Measurements from ENCODE around the gene C2CD2.
A peak's percentile ranks its signal among the peaks of the same experiment; 100 is the strongest.

Gene C2CD2

DNA sequence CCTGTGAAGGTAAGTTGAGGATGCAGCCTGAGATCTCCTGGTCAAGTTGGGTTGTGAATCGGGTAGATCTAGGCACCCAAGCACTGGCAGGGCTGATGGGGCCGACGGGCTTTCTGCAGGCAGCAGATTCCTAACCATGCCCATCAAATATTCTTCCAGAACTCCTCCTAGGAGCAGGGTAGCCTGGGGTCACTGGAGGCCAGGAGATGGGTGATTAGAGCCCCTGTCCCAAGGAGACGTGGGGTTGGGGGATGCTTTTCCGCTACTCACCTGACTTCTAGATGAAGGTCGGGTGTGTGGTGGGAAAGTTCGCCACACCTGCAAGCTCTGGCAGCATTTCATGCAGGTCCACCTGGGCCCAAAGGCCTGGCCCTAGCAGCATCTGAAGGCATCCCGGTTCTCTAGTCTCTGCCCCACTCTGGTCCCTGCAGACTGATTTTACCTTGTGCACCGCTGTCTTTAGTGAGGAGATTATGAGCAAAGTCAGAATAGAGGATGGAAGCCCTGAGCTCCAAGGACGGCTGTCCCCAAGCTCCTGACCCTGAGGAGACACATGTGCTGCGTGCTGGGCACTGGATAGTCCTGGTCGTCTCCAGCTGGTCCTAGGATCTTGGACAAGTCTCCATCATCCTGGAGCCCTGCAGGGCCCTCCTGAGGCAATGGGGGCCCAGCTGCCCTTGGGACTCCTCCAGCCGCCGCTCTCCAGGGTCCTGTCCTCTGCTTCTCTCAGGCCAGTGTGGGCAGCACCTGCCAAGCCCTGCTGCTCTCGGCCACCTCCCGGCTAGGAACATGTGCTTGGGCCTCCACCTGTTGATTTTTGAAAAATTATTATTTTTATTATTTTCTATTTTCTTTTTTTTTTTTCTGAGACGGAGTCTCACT lies 21.8 kb upstream of the C2CD2 start:
- no peak overlapping the region for H3K27ac ChIP-seq
- no peak for DNase-seq (ENCODE audit: low read depth, low spot score)

DNA sequence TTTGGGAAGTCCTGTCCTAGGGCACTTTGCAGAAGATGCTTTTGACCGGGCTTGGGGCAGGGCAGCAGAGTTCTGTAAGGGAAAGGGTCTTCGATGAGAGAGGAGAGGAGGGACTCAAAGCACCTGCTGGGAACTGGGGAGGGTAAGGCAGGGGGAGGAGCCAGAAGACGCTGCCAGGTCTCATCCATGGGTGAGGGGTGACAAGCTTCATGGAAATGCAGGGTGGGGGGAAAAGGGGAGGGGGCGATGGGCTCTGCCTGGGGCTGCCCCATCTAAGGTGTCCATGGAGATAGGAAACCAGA lies 20.9 kb upstream of the C2CD2 start:
- DNase-seq (ENCODE audit: low read depth, low spot score), result no peak
- H3K27ac ChIP-seq, result no peak overlapping the region

DNA sequence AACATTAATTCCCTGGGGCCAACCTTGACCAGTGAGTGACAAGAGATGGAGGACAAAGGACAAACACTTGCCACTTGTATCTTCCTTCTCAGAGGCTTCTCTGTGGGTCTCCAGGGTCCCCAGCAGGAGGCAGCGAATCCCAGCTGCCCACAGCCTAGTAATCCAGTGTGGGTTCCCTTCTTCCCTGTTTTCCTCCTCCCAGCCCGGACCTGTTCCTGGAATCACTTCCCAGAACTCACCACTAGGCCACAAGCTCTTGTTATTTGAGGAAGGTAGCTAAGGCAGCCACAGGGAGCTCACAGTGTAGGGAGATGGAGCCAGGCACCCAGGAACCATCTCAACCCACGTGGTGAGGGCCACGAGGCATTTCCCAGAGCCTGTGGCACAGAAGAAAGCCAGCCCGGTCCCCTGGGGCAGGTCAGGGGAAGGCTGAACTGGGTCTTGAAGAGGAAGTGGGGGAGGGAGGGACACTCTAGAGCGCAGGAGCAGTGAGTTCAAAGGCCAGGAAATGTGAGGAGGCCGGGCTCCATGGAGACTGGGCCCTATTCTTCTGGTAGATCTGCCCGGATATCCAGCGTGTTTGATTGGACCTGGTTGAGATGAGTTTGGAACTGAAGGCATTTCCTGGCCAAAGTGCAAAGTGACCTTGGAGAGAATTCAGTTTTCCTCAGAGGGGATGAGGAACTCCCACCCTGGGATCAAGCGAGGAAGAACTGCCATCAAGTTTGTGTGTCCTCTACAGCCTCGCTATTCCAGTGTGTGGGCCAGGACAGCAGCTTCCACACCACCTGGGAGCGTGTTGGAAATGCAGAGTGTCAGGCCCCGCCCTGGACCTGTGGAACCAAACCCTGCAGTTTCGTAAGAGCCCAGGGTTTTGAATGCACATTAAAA lies 20.3 kb upstream of the C2CD2 start:
- no peak overlapping the region for H3K27ac ChIP-seq

DNA sequence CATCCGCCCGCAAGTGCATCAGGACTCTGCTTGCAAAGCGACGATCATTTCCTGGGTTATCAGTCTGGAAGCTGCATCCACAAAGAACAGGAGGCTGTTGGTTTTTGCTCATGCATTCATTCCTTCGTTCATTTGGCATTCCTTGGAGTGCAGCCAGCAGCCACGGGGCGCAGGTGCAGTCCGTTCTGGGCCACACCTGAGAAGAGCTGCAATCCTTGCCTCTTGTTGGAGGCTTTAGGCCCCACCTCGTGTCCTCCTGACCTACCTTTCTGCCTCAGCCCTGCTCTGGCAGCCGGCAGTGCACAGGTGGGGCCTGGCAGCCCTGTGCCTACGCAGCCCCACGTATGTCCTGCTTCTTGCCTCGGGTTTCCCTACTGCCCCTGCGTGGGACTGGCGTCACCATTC lies 19.6 kb upstream of the C2CD2 start:
- no peak for DNase-seq (ENCODE audit: low read depth, low spot score)
- H3K27ac ChIP-seq, result no peak overlapping the region

More for the DNA sequence above, 20.3 kb upstream of the C2CD2 start:
- DNase-seq (ENCODE audit: low read depth, low spot score), result no peak

- H3K27ac ChIP-seq, result no peak overlapping the region
- DNase-seq (ENCODE audit: low read depth, low spot score), result no peak
Observed at GRCh38 chr21:41972511-41973205, 18.8 kb upstream of the C2CD2 start.

- DNase-seq (ENCODE audit: low read depth, low spot score), result no peak
- no peak overlapping the region for H3K27ac ChIP-seq
Observed at GRCh38 chr21:41971891-41972290, 18.1 kb upstream of the C2CD2 start.

DNA sequence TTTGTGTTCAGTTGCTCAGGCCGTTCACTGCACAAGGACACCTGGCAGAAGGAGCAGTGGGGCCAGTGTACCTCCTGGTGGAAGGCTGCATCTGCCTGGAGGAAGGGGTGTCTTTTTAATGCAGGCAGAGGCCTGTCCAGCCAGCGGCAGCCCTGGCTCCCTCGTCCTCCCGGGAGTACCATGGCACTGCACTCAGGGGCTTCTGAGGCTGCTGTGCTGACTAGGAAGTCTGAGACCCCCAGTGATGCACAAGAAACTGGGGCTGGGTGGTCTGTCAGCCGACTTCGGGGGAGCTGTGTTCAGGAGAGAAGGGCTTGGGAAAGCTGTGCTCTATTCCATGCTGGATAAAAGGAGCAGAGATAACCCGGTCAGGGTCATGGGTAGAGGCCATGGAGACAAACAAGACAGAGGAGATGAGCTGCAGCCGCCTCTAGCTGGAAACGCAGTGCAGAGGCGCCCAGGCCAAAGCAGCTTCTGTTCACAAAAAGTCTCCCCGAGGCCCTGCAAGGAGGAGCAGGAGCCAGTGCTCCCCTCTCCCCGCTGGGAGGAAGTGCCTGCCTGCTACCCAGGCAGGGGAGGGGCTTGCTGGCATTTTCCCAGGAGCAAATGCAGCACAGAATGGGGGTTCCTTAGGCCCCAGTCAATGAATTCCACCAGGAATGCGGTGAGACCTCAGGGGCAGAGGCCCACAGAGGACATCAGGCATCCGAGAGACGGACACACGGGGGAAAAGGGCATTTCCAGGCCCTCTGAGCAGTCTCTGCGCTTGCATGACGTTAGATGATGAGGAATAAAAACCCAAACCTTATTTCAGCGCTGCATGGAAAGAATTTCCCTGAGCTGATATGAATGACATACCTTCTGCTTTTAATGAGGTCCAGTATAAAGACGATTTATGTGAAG lies 17.2 kb upstream of the C2CD2 start:
- DNase-seq (ENCODE audit: low read depth, low spot score), result no peak
- no peak overlapping the region for H3K27ac ChIP-seq

- DNase-seq (ENCODE audit: low read depth, low spot score), result no peak
- H3K27ac ChIP-seq, result no peak overlapping the region
Observed at GRCh38 chr21:41970106-41970391, 16.2 kb upstream of the C2CD2 start.

DNA sequence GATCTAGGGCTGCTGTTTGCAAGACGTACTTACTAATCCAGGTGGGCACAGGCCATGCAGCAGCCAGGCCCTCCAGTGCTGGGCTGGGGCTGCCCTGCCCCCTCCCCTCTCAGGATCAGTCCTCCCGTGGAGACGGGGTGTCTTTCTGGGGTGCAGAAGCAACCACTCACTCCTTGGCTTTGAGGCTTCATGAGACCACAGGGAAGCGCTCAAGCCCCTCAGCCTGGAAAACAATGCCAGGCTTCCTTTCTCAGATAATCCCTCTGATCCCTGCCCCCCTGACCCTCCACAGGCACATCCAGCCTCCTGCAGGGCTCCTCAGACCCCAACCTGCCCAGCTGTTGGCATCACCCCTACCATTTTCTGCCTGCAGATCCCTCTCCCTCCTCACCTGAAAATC lies 13.9 kb upstream of the C2CD2 start:
- H3K27ac ChIP-seq, result no peak overlapping the region
- no peak for DNase-seq (ENCODE audit: low read depth, low spot score)

DNA sequence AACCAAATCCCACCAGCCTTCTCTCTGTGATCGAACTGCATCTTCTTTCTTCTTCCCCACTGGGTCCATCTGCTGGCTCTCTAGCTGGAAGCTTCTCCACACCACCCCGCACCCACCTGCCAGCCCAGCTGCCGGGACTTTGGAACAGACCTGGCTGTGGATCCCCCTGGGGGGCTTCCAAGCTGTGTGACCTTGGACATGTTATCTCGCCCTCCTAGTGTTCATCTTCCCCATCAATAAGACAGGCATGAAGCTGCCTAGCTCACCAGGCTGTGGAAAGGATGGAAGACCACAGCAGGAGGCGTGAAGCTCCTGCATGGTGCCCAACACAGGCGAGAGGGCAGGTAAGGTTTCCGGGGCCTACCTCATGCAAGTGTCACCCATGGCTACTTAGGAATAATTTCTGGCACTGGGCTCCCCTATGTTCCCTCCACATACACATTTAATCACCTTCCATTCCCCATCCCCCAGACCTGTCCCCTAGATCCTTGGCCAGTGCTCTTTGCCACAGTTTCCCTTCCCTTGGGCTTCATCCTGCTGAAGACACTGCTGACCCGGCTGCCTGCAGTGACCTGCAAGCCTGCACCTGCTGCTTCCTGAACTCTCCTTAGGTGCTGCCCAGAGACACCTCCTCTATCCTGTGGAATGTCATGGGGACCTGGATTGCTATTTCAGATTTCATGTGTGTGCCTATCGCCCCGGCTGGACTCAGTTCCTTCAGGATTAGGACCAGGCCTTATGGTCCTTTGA lies 13.2 kb upstream of the C2CD2 start:
- H3K27ac ChIP-seq, result no peak overlapping the region
- no peak for DNase-seq (ENCODE audit: low read depth, low spot score)

- H3K27ac ChIP-seq, result no peak overlapping the region
- no peak for DNase-seq (ENCODE audit: low read depth, low spot score)
Observed at GRCh38 chr21:41966041-41966833, 12.4 kb upstream of the C2CD2 start.

- no peak for DNase-seq (ENCODE audit: low read depth, low spot score)
- H3K27ac ChIP-seq, result no peak overlapping the region
Observed at GRCh38 chr21:41965461-41966013, 11.7 kb upstream of the C2CD2 start.

DNA sequence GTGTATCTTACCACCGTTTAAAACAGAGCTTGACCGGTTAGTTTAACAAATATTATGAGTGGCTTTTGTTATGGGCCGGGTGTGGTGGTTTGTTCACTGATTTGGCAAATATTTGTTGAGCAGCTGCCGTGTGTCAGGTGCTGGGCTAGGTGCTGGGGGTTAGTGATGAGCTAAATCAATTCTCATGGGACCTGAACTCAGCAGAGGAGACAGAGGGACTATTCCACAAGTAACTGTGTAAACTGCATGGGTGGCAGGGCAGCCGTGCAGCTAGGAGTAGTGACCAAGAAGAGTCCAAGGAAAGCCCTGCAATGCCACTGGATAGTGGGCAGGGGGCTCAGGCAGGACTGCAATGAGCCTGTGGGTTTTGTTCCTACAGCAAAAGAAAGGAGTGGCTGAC lies 11.2 kb upstream of the C2CD2 start:
- no peak for DNase-seq (ENCODE audit: low read depth, low spot score)
- no peak overlapping the region for H3K27ac ChIP-seq

DNA sequence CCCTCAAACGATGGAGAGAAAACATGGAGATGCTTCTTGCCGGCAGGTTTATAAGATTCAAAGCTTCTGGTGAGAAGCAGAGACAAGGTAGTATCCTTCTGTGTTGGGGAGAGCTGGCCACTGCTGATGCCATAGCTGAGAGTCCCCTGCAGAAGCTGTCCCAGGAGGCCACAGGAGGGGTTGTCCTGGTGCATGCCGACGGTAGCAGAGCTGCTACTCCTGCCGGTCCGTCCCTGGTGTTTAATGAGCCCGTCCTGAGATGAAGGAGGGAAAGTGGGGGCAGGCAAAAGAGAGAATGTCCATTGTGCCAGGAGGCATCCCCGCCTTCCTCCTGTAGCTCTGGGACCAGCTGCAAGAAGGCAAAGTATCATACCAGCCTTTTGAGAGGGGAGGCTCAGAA lies 10.4 kb upstream of the C2CD2 start:
- no peak for DNase-seq (ENCODE audit: low read depth, low spot score)
- no peak overlapping the region for H3K27ac ChIP-seq

- H3K27ac ChIP-seq, result no peak overlapping the region
- DNase-seq (ENCODE audit: low read depth, low spot score), result no peak
Observed at GRCh38 chr21:41962425-41962966, 8.7 kb upstream of the C2CD2 start.

DNA sequence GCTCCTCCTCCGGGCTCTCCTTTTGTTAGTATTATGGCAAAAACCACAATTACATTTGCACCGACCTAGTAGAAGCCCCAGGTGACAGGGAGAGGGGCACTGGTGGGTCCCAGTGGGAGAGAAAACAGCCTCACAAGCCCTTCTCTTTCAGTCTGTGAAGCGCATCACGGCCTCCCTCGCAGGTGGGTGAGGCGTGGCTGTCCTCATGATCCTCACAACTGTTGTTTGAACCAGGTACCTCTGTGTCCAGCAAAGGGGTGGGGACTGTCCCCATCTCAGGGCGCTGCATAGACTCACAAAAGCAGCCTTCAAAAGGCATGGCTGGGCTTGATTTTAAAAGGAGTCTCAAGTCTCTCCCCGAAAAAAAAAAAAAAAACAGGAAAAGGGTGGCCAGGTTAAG lies 7.9 kb upstream of the C2CD2 start:
- peak overlapping the region; percentile 83 for H3K27ac ChIP-seq
- DNase-seq (ENCODE audit: low read depth, low spot score), result no peak

GRCh38 chr21:41961282-41961701 lies 7.5 kb upstream of the C2CD2 start:
- peak; percentile 37 for DNase-seq (ENCODE audit: low read depth, low spot score)
- peak overlapping the region; percentile 83 for H3K27ac ChIP-seq

GRCh38 chr21:41960386-41960785 lies 6.6 kb upstream of the C2CD2 start:
- no peak for DNase-seq (ENCODE audit: low read depth, low spot score)
- peak overlapping the region; percentile 83 for H3K27ac ChIP-seq
